SK-MEL-5 (cell line): Measurements from ENCODE around the gene SS18. TPM values are rescaled to one million over a fixed set of nuclear protein-coding genes. Genes with fewer than 3 reads are reported as not detected.

ENCODE experiments used
- DNase-seq: peaks from one replicate; pipeline ENCODE4 v3.0.0-alpha.2; 2016; ENCODE audit warnings: low read depth, low spot score
- in situ Hi-C: cut with HindIII; loops from 2 replicates; pipeline ENCODE4 v1.10.0; 2016; ENCODE audit warnings: low sequenced_read_pairs, high pct_unique_total_duplicates, low pct_unique_long_range_greater_than_20kb
- total RNA-seq: library from RNA; depleted of rRNA; stranded (reverse); fragments of >200 nt; shearing (Covaris generic); gene quantifications from 2 replicates; pipeline ENCODE4 v1.2.3, GENCODE V29; 2014

SS18 gene
- total RNA-seq, 1 experiment from 2014 or later: 81.6 TPM

- in situ Hi-C loops: no loop called here
- no peak for DNase-seq
These were observed 69.2 kb downstream of the SS18 start for GRCh38 chr18:26021061-26021754.

GRCh38 chr18:26017929-26018328 is 72.5 kb downstream of the SS18 start:
- in situ Hi-C loops: no loop called here
- peak; percentile 30 for DNase-seq

- in situ Hi-C loops: no loop called here
- no peak for DNase-seq
These were observed 76.0 kb downstream of the SS18 start for GRCh38 chr18:26014462-26014861.

GRCh38 chr18:26008619-26009018 is 81.8 kb downstream of the SS18 start:
- in situ Hi-C loops: no loop called here
- DNase-seq: no peak

GRCh38 chr18:26008096-26008495 is 82.3 kb downstream of the SS18 start:
- in situ Hi-C loops: no loop called here
- DNase-seq: no peak

- in situ Hi-C loops: no loop called here
- no peak for DNase-seq
These were observed 84.5 kb downstream of the SS18 start for GRCh38 chr18:26005950-26006349.

GRCh38 chr18:26004832-26005231 is 85.6 kb downstream of the SS18 start:
- DNase-seq: no peak

GRCh38 chr18:26003817-26004216 is 86.6 kb downstream of the SS18 start:
- in situ Hi-C loops: no loop called here
- DNase-seq: no peak

More at GRCh38 chr18:26004832-26005231, 85.6 kb downstream of the SS18 start:
- in situ Hi-C loops: no loop called here

- peak; percentile 52 for DNase-seq
These were observed 87.1 kb downstream of the SS18 start for GRCh38 chr18:26003356-26003755.

GRCh38 chr18:26002375-26002910 is 88.0 kb downstream of the SS18 start:
- DNase-seq: no peak
- in situ Hi-C loops: no loop called here

More at GRCh38 chr18:26003356-26003755, 87.1 kb downstream of the SS18 start:
- in situ Hi-C loops: no loop called here

- no peak for DNase-seq
- in situ Hi-C loops: no loop called here
These were observed 92.0 kb downstream of the SS18 start for GRCh38 chr18:25998461-25998860.

GRCh38 chr18:25992566-25992965 is 97.8 kb downstream of the SS18 start:
- no peak for DNase-seq
- in situ Hi-C loops: no loop called here

- in situ Hi-C loops: no loop called here
- DNase-seq: no peak
These were observed 99.9 kb downstream of the SS18 start for GRCh38 chr18:25990473-25990872.

- in situ Hi-C loops: no loop called here
These were observed 104.6 kb downstream of the SS18 start for GRCh38 chr18:25985707-25986394.

GRCh38 chr18:25983730-25984129 is 106.7 kb downstream of the SS18 start:
- in situ Hi-C loops: no loop called here
- peak; percentile 18 for DNase-seq

More at GRCh38 chr18:25985707-25986394, 104.6 kb downstream of the SS18 start:
- DNase-seq: no peak

GRCh38 chr18:25982961-25983360 is 107.5 kb downstream of the SS18 start:
- DNase-seq: no peak
- in situ Hi-C loops: no loop called here

- in situ Hi-C loops: no loop called here
- no peak for DNase-seq
These were observed 108.3 kb downstream of the SS18 start for GRCh38 chr18:25982153-25982552.

GRCh38 chr18:25979369-25980040 is 110.9 kb downstream of the SS18 start:
- in situ Hi-C loops: no loop called here
- DNase-seq: no peak
